NCI-H1105 (cell line): ENCODE data around the gene USP6NL.

Source experiments
- DNase-seq: peaks from one replicate; lab custom pipeline; 2025; lab: John Stamatoyannopoulos, UW

USP6NL gene

GRCh38 chr10:11616021-11616420, 4.6 kb upstream of the USP6NL start:
- no peak for DNase-seq

DNA sequence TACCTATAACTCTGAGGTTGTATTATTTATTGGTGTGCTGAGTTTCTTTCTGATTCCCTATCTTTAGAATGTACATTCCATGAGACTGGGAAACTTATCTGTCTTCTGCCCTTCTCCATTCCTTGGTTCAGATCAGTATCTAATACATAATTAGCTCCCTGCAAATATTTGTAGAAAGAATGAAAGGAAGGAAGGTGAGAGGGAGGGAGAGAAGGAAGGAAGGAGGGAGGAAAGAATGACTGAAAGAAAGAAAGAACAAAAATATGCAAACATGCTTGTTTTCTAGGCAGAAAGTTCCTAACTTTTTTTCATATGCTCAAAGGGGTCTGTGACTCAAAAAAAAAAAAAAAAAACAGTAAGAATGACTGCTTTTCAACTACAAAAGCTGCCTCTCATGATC, 3.9 kb upstream of the USP6NL start:
- DNase-seq, result no peak

GRCh38 chr10:11612021-11613001, 861 bp upstream of the USP6NL start:
- no peak for DNase-seq

GRCh38 chr10:11610826-11611247, 613 bp downstream of the USP6NL start:
- no peak for DNase-seq

DNA sequence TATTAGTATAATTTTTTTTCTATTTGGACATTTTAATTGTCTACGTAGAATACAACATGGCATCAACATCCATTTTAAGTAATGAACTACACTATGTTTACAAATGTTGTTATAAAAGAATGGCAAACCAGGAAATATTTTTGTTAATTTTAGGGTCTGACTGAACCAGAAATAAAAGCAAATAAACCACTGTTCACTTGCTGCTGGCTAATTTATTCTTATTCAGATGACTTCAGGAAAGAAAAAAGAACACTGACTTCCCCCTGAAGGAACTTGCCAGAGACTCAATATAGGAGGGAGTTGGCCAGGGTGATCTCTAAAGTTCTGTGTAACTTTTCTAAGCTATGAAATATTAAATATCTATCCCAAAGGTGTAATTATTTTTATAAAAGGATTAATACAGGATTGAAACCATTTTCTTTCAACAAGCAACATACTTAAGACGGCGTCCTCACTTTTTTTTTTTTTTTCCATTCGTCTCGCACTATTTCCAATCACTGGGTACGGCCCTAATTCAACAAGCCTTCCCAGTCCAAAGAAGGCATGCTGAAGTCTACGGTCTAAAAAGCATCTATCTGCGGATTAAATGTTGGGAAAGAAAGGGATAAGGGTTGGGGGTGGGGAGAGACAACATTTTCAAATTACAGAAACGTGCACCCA, 1.2 kb downstream of the USP6NL start:
- no peak for DNase-seq

DNA sequence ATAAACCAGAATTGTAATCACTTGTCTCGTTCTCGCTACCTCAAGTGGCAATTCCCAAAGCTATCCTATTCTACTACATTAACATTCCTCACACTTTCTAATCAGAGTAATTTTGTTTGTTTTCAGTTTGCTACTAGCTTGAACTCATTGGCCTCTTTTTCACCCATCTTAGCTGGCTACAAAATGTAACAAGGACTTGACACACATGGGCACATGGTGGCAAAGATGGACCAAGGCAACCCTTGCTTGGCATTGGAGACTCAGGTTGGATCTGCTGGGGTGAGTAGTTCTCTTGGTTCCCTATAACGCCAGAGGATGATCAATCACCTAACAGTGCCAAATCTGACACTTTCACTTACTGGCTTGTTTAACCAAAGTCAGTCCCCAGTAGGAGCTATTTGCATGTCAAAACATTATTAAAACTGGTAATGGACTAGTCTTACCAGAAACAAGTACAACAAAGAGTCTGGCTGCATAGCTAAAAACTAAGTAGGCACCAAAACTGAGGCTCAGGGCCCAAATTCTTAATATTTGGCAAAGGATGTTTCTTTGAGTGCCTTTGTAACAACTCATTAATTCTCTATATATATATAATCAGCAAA, 1.9 kb downstream of the USP6NL start:
- no peak for DNase-seq

DNA sequence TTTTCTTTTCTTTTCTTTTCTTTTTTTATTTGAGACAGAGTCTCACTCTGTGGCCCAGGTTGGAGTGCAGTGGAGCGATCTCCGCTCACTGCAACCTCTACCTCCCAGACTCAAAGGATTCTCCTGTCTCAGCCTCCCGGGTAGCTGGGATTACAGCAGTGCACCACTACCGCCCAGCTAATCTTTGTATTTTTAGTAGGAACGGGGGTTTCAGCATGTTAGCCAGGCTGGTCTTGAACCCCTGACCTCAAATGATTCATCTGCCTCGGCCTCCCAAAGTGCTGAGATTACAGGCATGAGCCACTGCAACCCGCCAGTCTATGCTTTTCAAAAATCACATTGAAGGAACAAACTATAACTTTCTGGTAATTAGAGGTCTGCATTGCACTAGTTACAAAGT, 2.4 kb downstream of the USP6NL start:
- DNase-seq, result no peak

- DNase-seq, result no peak
These were observed 3.1 kb downstream of the USP6NL start for GRCh38 chr10:11608159-11609013.

GRCh38 chr10:11605807-11606408, 5.5 kb downstream of the USP6NL start:
- no peak for DNase-seq

DNA sequence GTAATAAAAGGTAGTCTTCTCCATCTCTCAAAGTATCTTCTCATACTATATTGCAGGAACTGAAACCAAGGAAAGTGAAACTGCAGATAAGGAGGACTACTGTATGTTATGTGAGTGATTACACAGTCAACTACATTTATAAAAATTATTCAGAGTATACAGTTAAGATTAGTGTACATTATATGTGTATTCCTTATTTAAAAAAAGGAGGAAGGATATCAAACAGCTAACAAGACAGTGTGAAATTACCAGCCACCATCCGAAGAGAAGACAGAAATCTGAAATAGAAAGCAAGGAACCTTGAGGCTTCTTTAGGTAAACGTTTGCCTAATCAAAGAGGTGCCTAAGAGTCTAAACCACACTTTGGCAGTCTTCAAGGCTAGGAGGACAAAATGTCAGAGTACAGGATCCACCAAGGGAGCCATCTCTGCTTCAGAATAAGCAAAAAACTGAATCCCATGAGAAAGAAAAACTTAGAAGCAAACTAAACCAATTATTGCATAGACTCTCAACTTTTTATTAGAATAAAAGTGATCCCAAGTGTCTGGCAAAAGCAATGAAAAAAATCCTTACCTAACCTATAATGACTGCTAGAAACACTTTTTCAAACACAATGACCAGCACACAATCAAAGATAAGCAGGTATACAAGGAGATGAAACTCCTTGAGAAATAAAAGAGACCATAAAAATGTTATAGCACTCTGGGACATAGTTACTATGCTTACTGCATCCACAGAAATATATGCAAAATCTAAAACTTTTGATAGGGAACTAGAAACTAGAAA, 6.4 kb downstream of the USP6NL start:
- no peak for DNase-seq

DNA sequence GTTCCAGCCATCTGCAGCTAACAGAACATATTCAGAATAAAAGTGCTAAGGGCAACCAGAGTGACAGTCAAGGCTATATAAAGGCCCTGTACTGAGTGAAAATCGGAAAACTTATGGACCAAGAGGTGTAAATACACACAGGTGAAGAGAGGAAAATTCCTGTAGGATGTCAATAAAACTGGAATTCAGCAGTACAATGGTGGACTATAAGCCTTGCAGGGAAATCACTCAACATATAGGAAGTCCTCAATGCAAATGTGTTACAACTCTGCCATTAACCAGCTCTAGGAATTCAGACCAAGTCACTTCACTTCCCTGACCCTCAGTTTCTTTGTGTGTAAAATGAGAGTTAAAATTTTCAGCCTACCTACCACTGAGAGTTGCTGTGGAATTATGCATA, 7.7 kb downstream of the USP6NL start:
- no peak for DNase-seq

DNA sequence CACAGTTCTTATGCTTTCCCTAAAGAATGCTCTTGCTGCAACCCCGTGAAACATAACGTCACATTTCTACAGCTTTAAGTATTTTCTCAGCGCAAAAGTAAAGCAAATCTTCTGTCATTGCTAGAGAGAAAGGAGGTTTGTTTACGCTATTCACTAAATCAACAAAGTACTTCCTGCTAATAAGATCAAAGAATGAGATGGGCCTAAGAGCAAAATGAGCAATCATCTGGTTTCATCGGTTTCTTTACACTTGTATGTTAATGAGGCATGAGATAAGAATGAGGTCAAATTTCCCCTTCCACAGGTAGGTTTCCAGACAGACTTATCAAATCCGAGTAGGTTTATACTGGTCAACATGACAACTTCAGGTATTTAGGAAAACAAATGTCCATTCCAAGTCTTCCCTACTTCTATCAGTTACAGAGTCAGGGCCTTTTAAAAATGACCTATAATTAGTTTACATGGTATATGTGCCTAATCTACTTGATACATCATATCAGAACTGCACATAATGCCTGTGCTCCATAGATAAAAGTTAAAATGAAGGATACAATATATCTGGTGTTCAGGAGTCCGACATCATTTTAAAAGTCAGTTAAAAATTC, 8.4 kb downstream of the USP6NL start:
- DNase-seq, result no peak

- DNase-seq, result no peak
These were observed 9.1 kb downstream of the USP6NL start for GRCh38 chr10:11602358-11602757.

DNA sequence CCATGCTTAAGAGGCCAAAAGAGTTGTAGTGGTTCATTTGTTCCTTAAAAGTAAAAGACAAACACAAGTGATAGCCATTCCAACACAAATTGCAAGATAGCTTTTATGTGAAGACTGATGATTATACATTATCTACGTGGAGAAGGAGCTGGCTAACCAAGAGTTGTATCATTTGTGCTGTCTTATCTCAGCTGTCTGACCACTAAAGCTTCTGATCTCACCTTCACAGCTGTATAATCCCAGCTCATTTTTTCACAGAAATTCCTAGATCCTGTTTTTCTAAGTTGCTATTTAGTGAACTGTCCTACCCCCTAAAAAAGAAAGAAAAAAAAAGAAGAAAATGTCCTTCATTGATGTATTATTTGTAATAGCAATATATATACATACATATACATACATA, 9.8 kb downstream of the USP6NL start:
- DNase-seq, result no peak

DNA sequence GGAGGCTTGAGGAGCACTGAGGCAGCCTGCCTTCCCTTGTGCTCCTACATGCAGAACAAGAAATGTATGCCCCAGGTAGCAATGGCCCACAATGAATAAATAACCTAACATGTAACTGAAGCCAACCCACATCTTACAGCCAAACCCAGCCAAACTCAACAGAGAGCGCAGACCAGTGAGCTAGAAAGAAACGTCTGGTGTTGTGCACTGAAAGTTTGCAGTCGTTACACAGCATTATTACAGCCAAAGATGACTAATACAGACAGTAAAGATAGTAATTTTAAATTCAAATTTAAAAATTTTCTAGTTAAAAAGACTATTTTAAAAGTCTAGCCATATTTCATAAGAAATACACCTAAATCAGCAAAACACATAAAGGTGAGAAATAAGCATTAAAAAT, 11.2 kb downstream of the USP6NL start:
- no peak for DNase-seq

- no peak for DNase-seq
These were observed 12.6 kb downstream of the USP6NL start for GRCh38 chr10:11598712-11599397.

DNA sequence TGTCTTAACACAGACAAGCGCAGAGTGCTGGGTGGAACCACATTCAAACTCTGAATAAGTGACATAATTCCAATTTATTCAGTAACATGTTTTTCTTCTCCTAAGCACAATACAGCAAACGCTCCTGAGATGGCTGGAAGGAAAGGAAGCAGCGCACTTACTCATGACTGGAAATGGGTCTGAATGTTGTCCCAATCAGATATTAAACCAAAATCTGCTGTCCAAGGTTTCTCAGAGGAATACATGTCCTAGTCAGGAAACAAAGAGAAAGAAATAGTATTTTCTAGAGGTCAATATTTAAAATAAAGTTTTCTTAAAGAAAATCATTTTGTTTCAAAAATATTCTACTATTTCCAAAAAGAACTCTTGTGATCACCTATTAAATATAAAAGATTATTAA, 14.0 kb downstream of the USP6NL start:
- DNase-seq, result no peak

DNA sequence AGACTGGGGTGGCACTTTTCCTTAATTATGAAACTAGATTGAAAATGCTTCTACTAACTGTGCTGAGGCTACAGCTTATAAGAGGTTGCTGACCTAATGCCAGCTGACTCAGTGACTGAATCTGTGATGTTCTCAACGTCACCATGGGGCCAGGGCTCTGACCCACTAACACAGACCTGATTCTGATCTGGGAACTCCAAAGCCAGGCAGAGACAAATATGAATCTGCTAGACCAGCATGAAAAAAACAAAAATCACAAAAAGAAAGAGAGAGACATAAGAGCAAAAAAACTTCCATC, 16.1 kb downstream of the USP6NL start:
- no peak for DNase-seq

DNA sequence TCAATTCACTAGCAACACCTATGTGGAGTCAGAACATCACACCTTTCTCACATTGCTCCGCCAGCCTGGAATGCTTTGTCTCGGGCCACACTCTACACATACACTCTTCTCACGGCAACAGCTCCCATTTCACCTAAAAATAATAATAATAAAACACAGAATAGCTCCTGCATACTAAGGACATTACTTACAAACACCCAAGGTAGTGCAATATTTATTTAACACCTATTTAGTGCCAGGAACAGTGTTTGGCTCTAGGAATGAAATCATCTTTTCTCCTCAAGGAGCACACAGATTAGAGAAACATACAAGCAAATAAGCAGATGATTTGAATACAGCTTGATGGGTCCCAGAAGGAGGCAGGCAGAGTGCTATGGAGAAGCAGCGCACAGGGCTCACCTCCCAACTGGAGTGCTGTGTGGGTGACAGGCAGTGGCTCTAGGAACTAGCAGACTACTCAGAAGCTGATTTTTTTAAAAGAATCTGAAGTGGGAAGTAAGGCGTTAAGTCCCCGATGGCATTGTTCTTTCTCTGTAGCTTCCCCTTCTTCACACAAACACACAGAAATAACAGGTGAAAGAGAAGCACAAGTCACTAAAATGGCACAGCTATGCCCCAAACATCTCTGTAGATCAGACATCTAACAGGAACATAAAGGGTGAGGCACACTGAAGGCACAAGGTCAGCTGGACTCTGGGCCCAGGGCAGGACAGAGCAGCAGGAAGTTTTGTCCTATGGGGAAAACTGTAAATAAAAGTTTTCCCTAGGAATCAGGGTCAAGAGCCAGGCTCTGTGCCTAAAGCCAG, 16.7 kb downstream of the USP6NL start:
- DNase-seq, result no peak
